Ureter (tissue), 1 donor: Measurements from ENCODE around the gene TRIM54. TPM values are rescaled to one million over a fixed set of nuclear protein-coding genes. Genes with fewer than 3 reads are reported as not detected.
A peak's percentile ranks its signal among the peaks of the same experiment; 100 is the strongest.
"Not testable (repeated sequence)": the region's sequence is repeated elsewhere in the genome, so short reads cannot be mapped to it uniquely, and the experiment has no call there.

ENCODE experiments used
- DNase-seq: peaks from one replicate; pipeline ENCODE4 v3.0.0-alpha.2; 2020; ENCODE audit warnings: low spot score
- total RNA-seq: library from RNA; stranded (reverse); gene quantifications from one replicate; pipeline ENCODE4 v1.2.4, GENCODE V29; 2023
- donor health status: DM: yes; HTN: yes; CAD: no.

TRIM54 gene
- total RNA-seq, 1 donor from 2014 or later: 0.18 TPM

DNA sequence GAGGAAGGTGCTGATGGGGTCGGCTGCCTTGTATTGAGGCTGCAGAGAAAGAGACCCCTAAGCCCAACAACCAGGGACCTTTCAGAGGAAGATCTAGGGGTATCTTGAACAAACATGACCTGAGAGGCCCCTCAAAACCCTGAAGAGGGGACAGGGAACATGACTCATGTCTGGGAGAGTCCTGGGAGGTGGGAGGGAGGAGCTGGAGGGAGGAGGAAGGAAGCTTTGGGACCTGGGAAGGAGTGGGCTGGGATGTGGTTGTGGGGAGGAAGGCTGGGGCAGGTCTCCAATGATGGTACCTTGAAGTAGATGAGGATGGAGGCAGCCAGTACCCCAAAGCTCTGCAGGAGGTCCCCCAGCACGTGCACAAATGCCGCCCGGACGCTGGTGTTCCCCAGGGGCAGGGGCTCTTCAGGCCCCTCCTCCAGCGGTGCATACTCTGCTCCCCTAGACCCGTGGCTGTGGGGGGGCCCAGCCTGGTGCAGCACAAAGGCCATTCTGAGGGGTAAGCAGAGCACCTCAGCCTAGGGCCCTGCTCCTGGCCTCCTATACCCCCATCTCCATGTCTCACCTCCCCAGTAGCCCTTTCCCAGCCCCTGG is 25.3 kb upstream of the TRIM54 start:
- no peak for DNase-seq

DNA sequence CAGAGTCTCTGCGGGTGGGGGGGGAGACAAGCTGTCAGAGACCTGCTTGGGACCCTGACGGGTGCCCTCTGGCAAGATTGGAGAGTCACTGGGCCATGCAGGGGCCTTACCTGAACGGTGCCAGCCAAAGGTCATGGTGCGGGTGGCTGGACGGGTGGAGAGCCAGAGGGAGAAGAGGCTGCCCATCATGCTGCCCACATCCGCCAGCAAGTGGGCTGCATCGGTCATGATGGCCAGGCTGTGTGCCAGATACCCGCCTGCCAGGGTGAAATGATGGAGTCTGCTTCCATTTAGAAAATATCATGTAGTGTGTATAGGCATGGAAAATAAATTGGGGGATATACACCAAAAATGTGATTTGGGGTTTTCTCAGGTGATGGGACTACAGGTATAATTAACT is 24.2 kb upstream of the TRIM54 start:
- no peak for DNase-seq

DNA sequence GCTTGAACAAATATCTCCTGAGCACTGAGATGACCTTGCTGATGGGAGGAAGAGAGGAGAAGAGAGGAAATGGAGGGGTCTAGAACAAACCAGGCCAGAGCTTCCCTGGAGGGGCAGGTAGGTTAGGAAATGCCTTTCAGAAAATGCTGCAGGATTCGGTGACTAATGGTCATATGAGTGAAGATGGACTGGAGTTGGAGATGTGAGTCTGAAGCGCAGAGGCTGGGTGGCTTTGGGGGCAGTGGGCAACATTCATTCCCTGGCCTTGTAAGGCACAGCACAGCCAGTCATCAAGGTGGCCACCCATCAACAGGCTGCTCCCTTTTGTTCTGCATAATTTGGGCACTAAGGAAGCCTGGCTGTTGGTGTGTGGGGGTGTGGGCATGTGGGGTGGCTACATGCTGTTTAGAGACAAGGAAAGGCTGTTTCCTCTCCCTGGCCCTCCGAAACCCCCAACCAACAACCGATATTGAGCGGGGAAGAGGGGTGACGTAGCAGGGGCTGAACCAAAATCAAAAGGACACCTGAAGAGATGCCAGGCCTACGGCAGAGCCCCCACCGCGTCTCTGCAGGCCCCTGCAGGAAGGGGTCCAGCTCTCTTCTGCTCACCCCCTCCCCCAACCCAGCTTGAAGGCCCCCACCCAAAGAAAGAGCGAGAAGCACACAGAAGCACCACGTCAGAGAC is 20.8 kb upstream of the TRIM54 start:
- DNase-seq: no peak

DNA sequence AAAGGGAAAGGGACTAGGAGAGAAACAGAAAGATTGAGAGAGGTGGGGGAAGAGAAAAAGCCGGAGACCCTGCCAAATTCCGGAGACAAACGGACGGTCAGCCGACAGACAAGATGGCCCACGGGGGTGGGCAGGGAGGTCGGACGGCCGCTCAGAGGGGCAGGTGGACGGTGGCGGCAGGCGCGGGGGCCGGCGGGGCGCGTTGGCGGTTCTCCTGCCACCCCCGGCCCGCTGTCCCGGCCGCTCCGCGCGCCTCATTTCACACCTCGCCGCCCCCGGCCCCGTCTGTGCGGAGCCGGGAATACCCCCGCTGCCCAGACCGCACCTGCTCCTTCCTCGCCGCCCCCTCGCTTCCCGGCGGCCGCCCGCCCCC is 20.3 kb upstream of the TRIM54 start:
- DNase-seq: no peak

DNA sequence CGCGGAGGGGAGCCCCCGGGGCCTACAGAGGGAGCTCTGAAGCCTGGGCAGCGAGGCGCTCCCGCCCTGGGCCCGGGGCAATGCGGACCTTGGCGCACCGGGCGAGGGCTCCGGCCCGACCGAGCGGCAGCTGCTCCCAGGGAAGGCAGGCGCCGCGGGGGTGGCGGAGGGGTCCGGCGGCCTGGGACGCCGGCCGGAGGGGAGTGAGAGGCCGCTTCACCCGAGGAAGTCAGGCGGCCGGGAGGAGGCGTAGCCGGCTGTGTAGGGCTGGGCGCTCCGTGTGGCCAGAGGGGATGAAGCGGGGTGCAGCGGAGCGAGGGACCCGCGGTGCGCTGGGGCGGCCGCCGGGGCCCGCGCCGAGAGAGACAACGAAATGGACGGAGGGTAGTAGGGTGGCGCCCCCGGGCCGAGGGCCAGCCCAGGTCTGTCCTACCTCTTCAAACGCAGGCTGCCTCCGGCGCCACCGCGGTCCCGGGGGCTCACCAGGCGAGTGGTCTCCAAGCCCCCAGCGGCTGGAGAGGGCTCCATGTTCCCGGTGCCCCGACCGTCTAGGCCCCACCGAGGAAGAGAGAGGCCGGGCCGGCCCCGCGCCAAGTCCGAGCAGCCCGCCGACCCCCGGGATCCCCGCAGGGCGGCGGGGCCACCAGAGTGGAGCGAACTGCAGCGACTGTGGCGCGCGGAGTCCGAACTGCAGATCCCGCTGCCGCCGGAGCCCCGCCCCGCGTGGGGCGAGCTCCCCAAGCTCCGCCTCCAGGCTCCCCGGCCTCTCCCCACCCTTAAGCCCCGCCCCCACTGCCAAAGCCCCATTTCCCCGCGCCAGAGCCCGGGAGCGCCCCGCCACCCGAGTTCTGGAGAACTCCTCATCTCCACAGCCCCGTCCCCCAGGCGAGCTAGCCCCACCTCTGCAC is 19.6 kb upstream of the TRIM54 start, which contains the start of gene SLC30A3:
Gene SLC30A3 (minus strand): TSS at position 669 of the 908 bp plus-strand sequence. CDS start 141 bp downstream, at position 528.
- no peak for DNase-seq

DNA sequence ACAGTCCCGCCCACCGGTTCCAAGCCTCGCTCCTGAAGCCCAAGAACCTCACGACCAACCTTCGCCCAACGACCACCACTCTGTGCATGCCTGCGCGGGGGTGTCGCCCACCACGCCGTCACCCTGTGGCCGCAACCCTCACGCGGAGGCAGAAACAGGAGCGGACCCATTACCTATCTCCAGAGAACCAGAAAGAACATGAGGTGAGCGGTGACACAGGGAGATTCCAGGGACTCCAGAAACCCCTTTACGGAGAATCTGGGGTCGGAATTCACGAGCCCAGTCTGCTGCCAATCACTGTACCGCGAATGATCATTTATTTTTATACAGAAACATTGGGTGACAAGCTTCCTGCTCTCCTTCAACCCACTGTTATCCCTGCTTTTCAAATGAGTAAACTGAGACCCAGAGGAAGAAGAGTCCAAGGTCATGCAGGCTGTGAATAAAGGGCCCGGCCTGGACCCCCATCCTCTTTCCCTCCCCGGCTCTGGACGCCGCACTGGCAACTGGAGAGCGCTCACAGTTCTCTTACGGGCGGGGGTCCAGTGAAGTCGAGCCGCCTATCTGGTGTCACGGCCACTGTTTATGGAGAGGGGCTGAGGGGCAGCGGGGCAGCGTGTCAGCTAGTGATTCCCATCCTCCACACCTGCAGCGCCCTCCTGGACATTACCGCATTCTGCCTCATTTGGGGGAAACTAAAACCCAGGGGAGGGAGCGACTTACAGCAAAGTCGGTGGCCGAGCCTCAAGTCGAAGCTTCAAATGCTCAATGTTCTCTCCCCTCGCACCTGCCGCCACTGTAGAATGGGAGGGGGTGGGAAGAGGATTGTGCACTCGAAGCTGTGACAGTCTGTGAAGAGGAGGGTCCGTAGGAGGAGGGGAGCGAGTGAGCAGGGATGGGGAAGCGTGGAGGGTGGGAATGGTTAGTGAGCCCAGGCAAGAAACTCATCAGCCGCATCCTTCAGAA is 18.7 kb upstream of the TRIM54 start:
- DNase-seq: no peak

DNA sequence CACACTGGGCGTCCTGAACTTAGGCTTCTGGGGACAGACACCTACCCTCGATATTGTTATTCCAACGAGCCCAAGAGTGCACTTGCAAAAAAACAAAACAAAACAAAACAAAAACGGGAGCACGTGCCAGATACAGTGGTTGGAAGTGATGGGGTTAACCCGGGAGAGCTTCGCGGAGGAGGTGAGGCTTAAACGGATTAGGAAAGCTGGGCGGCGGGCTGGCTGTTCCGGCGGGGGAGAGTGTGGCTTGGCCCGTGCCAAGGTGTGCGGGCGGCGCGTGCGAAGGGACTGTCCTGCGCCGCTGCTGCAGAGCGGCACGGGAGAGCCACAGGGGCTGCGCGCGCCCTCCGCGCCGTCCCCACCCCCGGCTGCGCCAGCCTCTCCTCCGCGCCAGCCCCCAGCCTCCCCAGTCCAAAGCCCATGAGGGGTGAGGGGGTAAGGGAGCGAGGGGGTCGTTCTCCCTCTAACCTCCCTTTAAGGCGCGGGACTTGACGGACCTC is 17.9 kb upstream of the TRIM54 start:
- no peak for DNase-seq

DNA sequence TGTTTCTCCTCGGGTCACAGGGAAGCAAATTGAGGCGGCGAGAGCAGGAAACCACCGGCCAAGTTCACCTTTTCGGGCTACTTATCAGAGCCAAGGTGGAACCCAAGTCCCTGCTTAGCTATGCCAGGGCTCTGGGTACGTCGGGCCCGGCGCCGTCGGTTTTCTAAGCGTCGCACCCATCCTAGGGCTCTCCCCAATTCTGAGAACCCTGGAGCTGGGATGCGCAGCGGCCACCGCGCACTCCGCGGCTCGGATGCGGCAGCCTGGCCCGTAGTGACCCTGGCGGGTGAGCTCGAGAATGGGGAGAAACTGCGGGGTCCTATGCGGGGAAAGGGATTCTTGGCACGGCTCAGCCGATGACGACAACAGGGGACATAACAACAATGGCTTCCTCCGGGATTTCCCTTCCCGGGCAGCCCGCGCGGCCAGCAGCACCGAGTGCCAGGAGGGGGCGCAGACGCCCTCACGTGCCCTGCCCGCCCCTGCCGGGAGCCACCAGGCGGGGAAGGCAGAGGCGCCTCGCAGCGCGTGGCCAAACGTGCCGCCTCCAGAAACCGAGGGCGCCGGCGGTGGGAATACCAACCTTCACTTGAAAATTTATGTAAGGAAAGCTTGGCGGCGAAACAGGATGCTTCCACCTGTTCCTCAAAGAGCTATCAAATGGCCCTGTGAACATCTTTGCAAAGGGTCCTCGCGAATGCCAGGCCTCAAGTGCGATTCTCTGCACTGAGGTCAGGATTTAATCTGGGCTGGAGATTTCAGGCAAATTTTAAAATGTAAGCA is 17.3 kb upstream of the TRIM54 start:
- peak; percentile 53 for DNase-seq

DNA sequence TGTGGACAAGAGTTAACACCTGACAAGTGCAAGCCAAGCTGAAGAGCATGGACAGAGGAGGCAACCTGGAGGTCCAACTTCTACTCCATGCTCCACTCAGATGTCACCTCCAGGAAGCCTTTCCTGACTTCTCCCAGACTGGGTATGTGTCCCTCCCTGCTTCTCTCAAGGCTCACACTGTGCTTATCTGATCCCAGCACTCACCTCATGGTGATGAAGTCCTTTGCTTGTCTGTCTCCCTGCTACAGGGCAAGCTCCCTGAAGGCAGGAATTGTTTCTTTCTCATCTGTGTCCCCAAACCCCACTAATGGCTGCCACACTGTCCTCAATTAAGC is 16.7 kb upstream of the TRIM54 start:
- no peak for DNase-seq

DNA sequence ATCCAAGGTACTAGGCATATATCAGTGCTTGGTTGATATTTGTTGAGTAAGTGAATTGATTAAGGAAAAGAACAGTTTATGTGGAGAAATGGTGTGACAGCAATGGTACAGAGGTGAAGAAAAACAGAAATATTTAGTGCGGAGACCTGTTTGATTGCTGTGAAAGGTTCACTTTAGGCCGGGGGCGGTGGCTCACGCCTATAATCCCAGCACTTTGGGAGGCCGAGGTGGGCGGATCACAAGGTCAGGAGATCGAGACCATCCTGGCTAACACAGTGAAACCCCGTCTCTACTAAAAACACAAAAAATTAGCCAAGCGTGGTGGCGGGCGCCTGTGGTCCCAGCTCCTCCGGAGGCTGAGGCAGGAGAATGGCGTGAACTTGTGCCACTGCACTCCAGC is 13.9 kb upstream of the TRIM54 start:
- DNase-seq: not testable (repeated sequence)

DNA sequence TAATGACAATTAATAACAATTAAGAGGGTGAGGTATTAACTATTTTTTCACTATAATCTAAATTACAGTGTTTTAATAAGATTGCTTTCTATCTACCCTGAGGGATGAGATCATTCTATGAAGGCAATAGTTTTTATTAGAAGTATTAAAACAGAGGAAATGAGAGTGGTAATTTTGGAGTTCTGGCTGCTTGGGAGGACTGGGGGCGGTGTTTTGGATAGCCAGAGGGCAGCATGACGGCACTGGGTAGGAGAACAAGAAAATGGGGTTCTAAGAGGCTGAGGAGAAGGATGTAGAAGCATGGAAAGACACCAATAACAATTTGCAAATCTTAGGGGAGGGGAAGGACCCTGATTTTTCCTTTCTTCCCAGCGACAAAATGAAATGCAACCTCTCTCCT is 12.1 kb upstream of the TRIM54 start:
- no peak for DNase-seq

DNA sequence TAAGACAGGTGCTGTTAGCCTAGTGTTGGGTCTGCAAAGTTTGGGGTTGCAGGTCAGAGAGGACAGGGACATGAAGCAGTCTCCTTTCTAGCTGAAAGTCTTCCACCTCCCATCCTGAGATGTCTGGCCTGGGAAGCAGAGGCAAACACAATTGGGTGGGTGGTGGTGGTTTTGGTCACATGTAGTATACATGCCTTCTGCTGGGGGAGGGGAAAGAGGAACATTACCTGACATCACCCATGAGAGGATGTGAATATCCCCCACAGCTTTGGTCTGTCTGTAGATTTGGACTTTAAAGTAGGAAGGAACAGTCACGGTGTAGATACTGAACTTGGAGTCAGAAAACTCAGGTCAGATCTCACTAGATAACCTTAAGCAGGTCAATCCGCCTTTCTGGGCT is 11.6 kb upstream of the TRIM54 start:
- no peak for DNase-seq

DNA sequence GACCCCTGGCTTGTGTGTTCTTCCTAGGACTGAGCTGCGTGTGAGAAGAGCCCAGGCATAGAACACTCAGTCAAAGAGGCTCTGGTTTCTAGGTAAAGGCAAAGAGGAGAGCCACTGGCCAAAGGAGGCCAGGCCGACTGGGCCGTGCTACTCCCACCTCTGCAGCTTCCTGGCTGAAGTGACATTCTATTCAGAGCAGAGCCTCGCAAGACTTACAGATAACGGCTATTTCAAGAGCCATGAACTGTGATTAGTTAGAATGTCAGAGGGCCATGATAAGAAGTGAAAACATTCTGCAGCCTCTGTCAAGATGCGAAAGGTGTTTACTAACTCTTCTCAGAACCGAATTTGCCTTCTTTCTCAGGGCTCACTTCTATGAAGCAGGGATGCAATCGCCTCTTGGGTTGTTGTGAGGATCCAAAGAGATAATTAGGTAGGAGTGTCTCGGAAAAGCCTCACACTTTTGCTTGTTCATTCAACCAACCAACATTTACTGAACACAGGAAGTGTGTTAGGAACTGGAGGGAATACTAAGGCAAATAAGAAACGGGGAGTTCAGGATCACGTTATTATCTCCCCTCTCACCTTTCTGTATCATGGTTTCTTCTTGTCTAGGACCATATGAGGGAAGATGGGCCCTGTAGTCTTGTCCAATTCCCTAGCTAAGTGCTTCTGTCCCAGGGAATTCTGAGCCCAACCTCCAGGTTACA is 10.4 kb upstream of the TRIM54 start:
- no peak for DNase-seq

DNA sequence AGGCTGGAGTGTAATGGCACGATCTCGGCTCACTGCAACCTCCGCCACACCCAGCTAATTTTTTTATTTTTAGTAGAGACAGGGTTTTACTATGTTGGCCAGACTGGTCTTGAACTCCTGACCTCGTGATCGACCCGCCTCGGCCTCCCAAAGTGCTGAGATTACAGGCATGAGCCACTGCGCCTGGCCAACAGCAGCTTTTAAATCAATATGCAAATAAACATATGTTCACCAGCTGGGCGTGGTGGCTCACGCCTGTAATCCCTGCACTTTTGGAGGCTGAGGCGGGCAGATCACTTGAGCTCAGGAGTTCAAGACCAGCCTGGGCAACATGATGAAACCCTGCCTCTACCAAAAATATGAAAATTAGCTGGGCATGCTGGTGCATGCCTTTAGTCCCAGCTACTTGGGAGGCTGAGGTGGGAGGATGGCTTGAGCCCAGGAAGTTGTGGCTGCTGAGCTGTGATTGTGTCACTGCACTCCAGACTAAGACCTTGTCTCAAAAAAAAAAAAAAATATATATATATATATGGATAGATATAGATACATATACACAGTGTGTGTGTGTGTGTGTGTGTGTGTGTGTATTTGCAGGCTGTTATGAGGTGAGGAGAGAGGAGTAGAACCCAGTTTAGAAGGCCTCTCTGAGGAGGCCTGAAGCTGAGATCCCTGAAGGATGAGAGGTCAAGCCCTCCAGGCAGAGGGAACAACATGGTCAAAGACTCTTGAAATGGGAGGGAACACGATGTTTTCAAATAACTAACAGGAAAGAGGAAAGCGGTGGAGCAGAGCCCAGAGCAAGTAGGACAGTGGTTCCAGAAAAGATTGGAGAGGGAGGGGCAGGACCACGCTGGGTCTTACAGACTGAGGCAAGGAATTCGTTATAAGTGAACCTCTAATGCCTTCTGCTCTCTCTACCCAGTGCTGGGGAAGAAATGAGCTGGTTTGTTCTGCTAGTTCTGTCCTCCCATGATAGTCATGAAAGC is 9.4 kb upstream of the TRIM54 start:
- DNase-seq: not testable (repeated sequence)

DNA sequence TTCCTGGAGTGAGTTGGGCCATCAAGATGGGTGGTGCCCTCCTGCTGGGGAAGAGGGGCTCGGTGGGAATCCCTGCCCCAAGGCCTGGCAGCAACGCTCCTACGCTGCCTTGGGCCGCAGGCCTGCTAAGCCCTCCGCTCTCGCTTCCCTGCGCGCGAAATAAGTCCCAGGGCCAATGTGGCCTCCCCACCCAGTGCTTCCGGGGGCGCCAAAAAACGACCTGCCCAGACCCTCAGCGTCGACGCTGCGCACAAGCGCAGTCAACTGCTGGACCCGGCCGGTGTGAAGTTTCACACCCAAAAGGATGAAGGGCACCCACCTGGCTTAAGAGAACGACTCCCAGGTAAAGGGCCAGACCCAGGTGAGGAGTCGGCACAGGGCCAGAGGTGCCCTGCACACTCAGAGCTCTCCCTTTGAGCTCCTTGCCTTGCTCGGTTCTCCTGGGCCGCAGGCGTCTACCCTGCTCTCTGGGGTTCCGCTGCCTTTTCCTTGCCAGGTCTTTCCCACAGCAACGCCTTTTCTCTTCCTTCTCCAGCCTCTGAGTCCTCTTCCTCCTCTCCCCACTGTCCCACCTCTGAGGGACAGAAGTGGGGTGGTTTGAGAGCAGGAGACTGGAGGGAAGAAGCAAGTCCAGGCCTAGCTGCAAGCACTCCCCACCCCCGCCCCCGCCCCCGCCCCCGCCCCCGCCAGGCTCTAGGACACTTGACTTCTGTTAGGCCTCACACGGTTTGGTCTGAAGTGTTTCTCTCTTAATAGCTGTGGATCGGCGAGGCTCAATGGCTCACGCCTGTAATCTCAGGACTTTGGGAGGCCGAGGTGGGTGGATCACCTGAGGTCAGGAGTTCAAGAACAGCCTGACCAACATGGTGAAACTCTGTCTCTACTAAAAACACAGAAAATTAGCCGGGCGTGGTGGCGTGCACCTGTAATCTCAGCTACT is 6.7 kb upstream of the TRIM54 start, which contains the start of gene DNAJC5G:
Gene DNAJC5G (plus strand): TSS at position 223 of the 940 bp plus-strand sequence. CDS start 1,296 bp downstream, outside the sequence.
- DNase-seq: no peak

DNA sequence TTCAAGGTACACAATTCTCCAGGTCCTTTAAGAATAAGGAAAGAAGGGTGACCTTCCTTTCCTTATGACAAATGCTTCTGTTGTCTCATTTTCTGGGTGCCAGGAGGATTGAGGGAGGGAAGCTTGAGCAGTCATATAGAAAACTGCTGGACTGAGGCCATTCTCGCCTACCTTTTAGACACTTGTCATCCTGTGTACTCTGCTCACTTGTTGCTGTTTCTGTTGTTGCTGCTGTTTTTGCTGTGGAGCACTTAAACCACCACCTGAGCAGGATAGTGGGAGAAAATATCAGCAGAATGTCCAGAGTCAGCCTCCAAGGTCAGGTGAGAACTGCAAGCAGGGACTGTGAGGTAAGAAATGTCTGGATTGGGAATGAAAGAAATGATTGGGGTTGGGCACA is 4.2 kb upstream of the TRIM54 start:
- DNase-seq: no peak

DNA sequence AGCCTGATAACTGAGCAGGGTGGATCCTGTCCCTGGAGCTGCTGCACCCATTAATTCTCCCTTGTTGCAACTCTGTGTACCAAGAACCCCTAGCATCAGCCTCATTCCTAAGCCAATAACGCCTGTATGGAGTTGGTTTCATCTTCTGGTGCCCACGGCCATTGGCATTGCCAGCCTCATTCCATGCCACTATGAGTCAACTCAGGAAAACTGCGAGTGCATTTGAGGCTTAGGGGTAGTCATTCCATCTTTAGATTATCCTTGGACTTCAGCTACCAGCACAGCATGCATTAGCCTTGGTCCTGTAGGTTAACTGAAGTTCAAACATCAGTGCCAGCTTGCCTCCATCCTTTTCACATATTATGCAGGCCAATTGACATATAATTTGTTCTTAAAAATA is 1.4 kb upstream of the TRIM54 start:
- no peak for DNase-seq
